NCI-H524 (cell line): ENCODE results near the gene CCND1.
"Not testable (repeated sequence)": the region's sequence is repeated elsewhere in the genome, so short reads cannot be mapped to it uniquely, and the experiment has no call there.

Experiments used
- DNase-seq, 2 experiments: peaks; one replicate each; lab custom pipeline; 2025; lab: John Stamatoyannopoulos, UW

The CCND1 gene

DNA sequence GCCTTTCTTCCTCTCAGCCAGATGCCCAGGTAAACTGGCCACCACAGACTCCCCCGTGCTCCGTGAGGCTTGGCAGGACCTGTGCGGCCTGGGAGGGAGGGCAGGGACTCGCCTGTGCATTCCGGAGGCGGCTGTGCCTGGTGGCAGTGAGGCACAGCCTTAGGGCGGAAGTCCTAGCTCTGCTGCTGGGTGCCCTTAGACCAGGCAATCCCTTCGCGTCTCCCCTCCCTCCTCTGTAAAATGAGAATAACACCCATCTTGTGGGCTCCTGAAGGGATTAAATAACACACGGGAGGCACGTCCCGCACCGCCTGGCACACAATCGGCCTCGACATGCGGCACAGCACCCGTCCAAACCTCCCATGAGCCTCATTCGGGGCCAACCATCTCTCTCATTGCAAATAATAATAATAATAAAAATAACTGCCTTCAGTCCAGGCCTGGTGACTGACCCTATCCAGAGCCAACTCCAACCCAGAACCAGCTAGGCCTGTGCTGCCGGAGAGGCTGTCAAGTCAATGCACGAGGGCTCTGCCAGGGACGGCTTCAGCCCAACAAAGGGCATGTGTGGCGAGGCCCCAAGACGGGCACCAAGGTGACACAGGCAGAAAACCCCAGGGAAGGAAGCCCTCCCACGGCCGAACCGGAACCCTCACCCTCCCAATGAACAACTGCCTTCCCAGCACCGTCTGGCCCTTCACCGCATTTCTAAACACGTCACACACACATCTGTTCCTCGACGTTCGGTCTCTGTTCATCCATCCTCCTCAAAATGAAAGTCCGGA, 26.0 kb downstream of the CCND1 start:
- no peak for DNase-seq

GRCh38 chr11:69667619-69668604, 27.0 kb downstream of the CCND1 start:
- DNase-seq: no peak

DNA sequence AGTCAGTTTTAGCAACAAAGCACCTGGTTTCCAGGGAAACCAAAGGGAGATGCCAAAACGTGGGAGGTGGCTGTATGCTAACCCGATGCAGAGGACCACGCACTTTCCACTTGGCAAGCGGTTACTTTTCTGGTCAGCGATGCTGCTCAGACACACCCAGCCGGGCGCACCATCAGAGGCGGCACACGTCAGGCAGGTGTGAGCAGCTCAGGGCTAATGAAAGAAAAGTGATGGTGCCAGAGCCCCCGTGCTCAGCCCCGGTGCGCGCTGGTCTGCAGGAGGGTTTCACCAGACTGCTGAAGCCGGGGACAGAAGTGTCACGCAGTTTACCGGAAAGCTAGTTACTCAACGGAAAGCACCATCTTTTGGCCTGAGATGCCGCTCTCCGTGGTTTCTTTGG, 28.5 kb downstream of the CCND1 start:
- DNase-seq: no peak

- peak; percentile 56 to 87 for DNase-seq
Measured at GRCh38 chr11:69670158-69670845, 29.3 kb downstream of the CCND1 start.

GRCh38 chr11:69671734-69672465, 30.9 kb downstream of the CCND1 start:
- DNase-seq: no peak

DNA sequence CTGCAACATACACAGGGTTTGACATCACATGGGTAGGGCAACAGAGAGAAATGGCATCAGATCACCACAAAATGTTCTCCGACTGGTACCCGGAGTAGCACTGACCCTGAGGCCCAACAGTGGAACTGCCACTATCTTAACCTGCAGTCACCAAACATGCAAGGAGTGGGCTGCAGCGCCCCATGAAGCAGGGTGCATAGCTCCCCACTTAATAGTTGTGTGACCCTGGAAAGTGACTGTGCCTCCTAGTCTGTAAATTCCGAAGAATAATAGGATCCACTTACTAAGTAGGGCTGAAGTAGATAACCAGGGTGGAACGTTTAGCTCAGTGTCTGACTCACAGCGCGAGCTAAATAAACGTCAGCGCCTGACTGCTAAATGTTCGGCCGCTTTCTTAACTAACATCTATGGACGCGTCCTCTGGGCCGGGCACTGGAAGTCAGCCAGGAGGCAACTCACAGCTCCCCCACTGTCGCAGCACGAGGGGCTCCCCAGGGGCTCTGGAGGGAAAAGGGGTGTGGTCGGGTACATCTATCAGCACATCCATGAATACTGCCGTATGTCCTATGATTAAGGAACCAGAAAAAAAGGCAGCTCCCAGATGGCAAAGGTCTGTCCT, 33.4 kb downstream of the CCND1 start:
- DNase-seq: no peak

GRCh38 chr11:69674886-69675714, 34.1 kb downstream of the CCND1 start, which contains the start of gene LTO1:
Gene LTO1 (minus strand): TSS chr11:69675353. CDS start chr11:69675239, 114 bp downstream.
- DNase-seq: peak; percentile 80 to 89

DNA sequence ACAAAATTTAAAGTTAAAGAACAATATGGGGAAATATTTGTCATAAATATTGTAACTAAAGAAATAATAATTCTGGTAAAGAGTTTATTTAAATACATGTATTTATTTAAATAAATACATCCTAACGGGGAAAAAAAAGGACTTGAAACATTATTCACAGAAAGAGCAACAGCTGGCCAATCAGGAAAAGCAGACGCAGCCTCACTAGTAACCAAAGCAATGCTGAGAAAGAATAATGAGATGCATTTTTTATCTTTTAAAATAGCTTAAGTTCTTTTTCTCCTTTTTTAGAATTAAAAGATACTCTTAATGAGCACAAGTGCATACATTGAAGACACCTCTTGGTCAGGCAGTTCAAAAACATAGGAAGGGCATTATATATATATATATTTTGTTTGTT, 36.8 kb downstream of the CCND1 start:
- DNase-seq: no peak

GRCh38 chr11:69680688-69681087, 39.7 kb downstream of the CCND1 start:
- no peak for DNase-seq

GRCh38 chr11:69682221-69682620, 41.3 kb downstream of the CCND1 start:
- DNase-seq: no peak

DNA sequence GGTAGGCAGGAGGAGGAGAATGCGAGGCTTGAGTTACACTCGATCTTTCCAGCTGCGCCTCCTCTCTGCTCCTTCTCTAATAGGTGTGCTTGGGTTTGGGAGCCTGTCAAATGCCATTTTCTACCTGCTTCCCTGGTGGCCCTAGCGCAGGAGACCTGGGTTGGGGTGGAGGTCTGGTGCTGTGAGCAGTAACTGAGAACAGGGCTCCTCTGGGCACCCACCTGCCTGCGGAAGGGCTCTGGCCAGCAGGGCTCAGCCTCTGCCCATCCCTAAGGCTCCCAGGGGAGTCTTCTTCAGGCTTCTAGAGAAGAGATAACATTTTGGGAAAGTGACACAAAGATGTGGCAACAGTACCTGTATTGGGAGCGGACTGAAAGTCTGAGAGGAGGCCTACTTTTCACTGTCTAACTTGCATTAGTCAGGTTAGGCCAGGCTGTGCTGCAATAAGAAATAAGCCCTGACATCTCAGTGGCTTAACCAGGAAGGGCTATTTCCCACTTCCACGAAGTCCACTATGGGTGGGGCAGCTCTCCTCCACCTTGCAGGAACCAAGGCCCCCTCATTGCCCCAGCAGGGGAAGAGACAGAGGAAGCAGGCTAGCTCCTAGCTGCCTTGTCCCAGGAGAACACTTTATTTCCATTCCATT, 41.8 kb downstream of the CCND1 start:
- DNase-seq: no peak

- DNase-seq: peak; percentile 20 to 52
Measured at GRCh38 chr11:69683764-69684333, 42.9 kb downstream of the CCND1 start.

DNA sequence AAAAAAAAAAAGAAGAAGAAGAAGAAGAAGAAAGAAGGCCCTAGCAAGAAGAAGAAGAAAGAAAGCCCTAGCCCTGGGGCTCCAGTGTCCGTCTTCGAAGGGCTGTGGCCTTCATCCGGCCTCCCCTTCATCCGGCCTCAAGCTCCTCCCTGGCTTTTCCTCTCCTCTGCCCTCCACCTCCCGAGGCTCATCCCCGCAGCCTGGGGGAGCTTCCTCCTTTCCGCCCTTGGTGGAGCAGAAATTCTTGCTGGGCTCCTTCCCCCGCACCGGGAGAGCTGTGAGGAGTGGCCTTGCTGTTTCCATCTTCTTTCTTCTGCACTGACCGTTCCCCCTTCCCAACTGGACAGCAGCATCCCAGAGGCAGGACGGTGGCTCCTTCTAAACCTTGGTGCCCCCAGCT, 43.7 kb downstream of the CCND1 start:
- no peak for DNase-seq

- DNase-seq: no peak
Measured at GRCh38 chr11:69685348-69685747, 44.4 kb downstream of the CCND1 start.

GRCh38 chr11:69686452-69686851, 45.5 kb downstream of the CCND1 start:
- DNase-seq: no peak

DNA sequence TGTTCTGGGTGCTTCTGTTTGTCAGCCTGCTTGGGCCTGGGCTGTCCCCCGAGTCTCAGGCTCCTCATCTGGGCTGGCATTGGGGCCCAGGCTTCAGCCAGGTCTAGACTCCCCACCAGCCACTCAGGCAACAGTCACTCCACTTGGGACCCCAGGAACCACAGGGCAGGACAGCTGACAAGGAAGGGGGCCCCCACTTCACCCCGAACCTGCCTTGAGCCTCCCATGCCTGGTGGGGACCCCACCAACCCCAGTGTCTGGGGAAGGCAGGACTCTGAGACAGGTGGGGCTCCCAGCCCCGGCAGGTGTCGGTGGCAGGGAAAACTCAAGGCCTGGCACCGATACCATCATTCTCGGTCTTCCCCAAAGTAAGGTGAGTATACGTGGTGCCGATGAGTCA, 45.9 kb downstream of the CCND1 start:
- no peak for DNase-seq

DNA sequence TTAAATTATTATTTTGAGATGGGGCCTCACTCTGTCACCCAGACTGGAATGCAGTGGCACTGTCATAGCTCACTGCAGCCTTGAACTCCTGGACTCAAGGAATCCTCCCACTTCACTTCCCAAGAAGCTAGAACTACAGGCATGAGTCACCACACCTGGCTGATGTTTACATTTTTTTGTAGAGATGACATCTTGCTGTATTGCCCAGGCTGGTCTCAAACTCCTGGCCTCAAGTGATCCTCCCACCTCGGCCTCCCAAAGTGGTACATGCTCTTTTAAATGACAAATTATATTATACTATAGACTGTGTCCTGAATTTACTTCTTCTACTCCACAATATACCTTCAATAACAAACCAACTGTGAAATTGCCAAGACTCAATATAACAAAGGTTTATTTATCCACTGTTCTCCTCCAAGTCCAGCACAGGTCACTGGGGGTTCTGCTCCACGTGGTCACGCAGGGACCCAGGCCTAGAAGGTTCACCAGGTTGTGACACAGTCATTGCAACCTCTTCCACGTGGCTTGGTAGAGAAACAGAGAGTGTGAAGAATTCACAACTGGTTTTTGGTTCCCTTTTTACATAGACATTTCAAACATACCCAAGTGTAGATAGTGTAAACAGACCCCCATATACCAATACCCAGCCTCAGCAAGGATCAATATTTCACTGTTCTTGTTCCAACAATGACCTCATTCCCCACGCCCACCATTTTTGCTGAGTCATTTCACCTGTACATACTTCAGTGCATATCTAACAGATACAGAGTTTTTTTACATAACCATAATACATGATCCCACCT, 47.2 kb downstream of the CCND1 start:
- DNase-seq: not testable (repeated sequence)
